GM23338 (cell line): ENCODE data around the gene CXCL6. TPM values are rescaled to one million over a fixed set of nuclear protein-coding genes. Genes with fewer than 3 reads are reported as not detected.

Source experiments
- ATAC-seq: fragments of 200-7000 bp; cut with Tn5 transposase; 3 replicates; pipeline ENCODE4 v1.9.1; 2020
- DNase-seq: peaks from one replicate; pipeline ENCODE4 v3.0.0-alpha.2; 2015; ENCODE audit warnings: low spot score
- H2AFZ ChIP-seq: fragments of 200-600 bp; sonication (generic); 2 replicates; pipeline ENCODE4 v1.8.0; 2016; ENCODE audit warnings: antibody characterized with exemption, mild to moderate bottlenecking, moderate library complexity
- H3F3A ChIP-seq: fragments of 200-600 bp; sonication (generic); replicated peaks from 2 replicates; pipeline ENCODE4 v1.8.0; 2017; ENCODE audit warnings: antibody characterized with exemption, mixed run types, low read depth
- H3K27ac ChIP-seq: fragments of 200-600 bp; sonication (generic); 2 replicates; pipeline ENCODE4 v1.6.1; 2016; ENCODE audit warnings: low read depth
- H3K27me3 ChIP-seq: fragments of 200-600 bp; sonication (generic); 2 replicates; pipeline ENCODE4 v1.8.0; 2016; ENCODE audit warnings: mild to moderate bottlenecking, mixed run types, moderate library complexity; ENCODE audit not compliant: insufficient read depth
- H3K36me3 ChIP-seq: fragments of 200-600 bp; sonication (generic); 2 replicates; pipeline ENCODE4 v1.8.0; 2016; ENCODE audit warnings: mild to moderate bottlenecking; ENCODE audit not compliant: insufficient read depth
- H3K4me1 ChIP-seq: fragments of 200-600 bp; sonication (generic); 2 replicates; pipeline ENCODE4 v1.8.0; 2016; ENCODE audit warnings: mild to moderate bottlenecking, moderate library complexity; ENCODE audit not compliant: insufficient read depth
- H3K4me2 ChIP-seq: fragments of 200-600 bp; sonication (generic); 2 replicates; pipeline ENCODE4 v1.7.1; 2017; ENCODE audit warnings: mixed run types
- H3K4me3 ChIP-seq: fragments of 200-600 bp; sonication (generic); 2 replicates; pipeline ENCODE4 v1.6.1; 2016; ENCODE audit warnings: mixed run types
- H3K79me2 ChIP-seq: fragments of 200-600 bp; sonication (generic); replicated peaks from 2 replicates; pipeline ENCODE4 v1.8.0; 2017; ENCODE audit warnings: mild to moderate bottlenecking; ENCODE audit not compliant: insufficient read depth
- H3K9me2 ChIP-seq: fragments of 200-600 bp; sonication (generic); 2 replicates; pipeline ENCODE4 v1.8.0; 2017; ENCODE audit not compliant: insufficient read depth
- H4K20me1 ChIP-seq: fragments of 200-600 bp; sonication (generic); replicated peaks from 2 replicates; pipeline ENCODE4 v1.8.0; 2017; ENCODE audit warnings: mild to moderate bottlenecking; ENCODE audit not compliant: insufficient read depth
- H3K27ac Mint-ChIP-seq: 2 replicates; pipeline ENCODE4 v1.8.0; 2020; ENCODE audit warnings: inconsistent platforms, mild to moderate bottlenecking, moderate library complexity, mixed read lengths
- H3K27me3 Mint-ChIP-seq: 3 replicates; pipeline ENCODE4 v1.8.0; 2022; ENCODE audit warnings: low read depth, mild to moderate bottlenecking, moderate library complexity, mixed read lengths, inconsistent platforms; ENCODE audit not compliant: insufficient read depth, poor library complexity
- H3K36me3 Mint-ChIP-seq: 3 replicates; pipeline ENCODE4 v1.8.0; 2021; ENCODE audit warnings: low read depth, mild to moderate bottlenecking, inconsistent platforms, moderate library complexity, mixed read lengths
- H3K4me1 Mint-ChIP-seq: 3 replicates; pipeline ENCODE4 v1.8.0; 2020; ENCODE audit warnings: mild to moderate bottlenecking, inconsistent platforms, mixed read lengths
- H3K4me3 Mint-ChIP-seq: 3 replicates; pipeline ENCODE4 v1.8.0; 2021; ENCODE audit warnings: moderate library complexity, mild to moderate bottlenecking, inconsistent platforms, mixed read lengths
- H3K9me3 Mint-ChIP-seq: 3 replicates; pipeline ENCODE4 v1.8.0; 2020; ENCODE audit warnings: moderate library complexity, mild to moderate bottlenecking, inconsistent platforms, mixed read lengths
- CTCF ChIP-seq, 2 experiments: fragments of 200-600 bp in 1 of 2; sonication (generic) in 1 of 2; conservative IDR thresholded peaks; 2 replicates each; pipeline versions ENCODE4 v1.5.1 to v1.6.1; 2016 to 2017; ENCODE audit warnings: antibody characterized with exemption in 2 of 2, low read depth in 2 of 2, mild to moderate bottlenecking in 2 of 2, moderate library complexity in 1 of 2
- ETS1 ChIP-seq: IDR thresholded peaks from 2 replicates; pipeline ENCODE4 v1.6.1; 2016; ENCODE audit warnings: antibody characterized with exemption
- EZH2phosphoT487 ChIP-seq: fragments of 200-600 bp; sonication (generic); IDR thresholded peaks from one replicate; pipeline ENCODE4 v1.8.1; 2018; ENCODE audit warnings: antibody characterized with exemption; ENCODE audit not compliant: unreplicated experiment
- JUNB ChIP-seq: IDR thresholded peaks from one replicate; pipeline ENCODE4 v1.6.1; 2016; ENCODE audit warnings: antibody characterized with exemption; ENCODE audit not compliant: unreplicated experiment
- NANOG ChIP-seq: IDR thresholded peaks from 2 replicates; pipeline ENCODE4 v1.6.1; 2016; ENCODE audit warnings: antibody characterized with exemption, borderline replicate concordance
- REST ChIP-seq: IDR thresholded peaks from one replicate; pipeline ENCODE4 v1.6.1; 2018; ENCODE audit warnings: antibody characterized with exemption; ENCODE audit not compliant: unreplicated experiment
- ZNF114 ChIP-seq: fragments of 250-450 bp; sonication (Bioruptor Pico); IDR thresholded peaks from 2 replicates; pipeline ENCODE4 v1.5.0; 2020; ENCODE audit warnings: mild to moderate bottlenecking, moderate library complexity
- ZNF462 ChIP-seq: fragments of 250-450 bp; sonication (Bioruptor Pico); IDR thresholded peaks from 2 replicates; pipeline ENCODE4 v1.5.0; 2020; ENCODE audit warnings: mild to moderate bottlenecking, moderate library complexity
- polyA plus RNA-seq: library from polyadenylated mRNA; unstranded; fragments of >200 nt; fragmentation: Nextera tagmentation; extraction: Ambion mirVana; gene quantifications from 2 replicates; pipeline ENCODE4 v1.2.1, GENCODE V29; 2016
- total RNA-seq: library from RNA; depleted of rRNA; stranded (reverse); fragments of >200 nt; shearing (Covaris generic); gene quantifications from 2 replicates; pipeline ENCODE4 v1.2.3, GENCODE V29; 2014

Gene CXCL6
- total and polyA plus RNA-seq, 2 experiments from 2014 or later: 7.2 to 11.8 TPM

GRCh38 chr4:73851293-73851692, 14.8 kb downstream of the CXCL6 start (continued):
- TF ChIP-seq REST: no peak
- TF ChIP-seq EZH2phosphoT487: no peak

GRCh38 chr4:73852771-73853170, 16.3 kb downstream of the CXCL6 start:
- Mint-ChIP-seq H3K27ac (no peak overlapping the region), H3K27me3 (peaks cover 4% of the 10 kb centered on the region), H3K4me1 (peaks cover 8% of the 10 kb centered on the region), H3K9me3 (no peaks in the 10 kb centered on the region), H3K36me3 (no peaks in the 10 kb centered on the region), H3K4me3 (no peak overlapping the region)
- Histone ChIP-seq H2AFZ (peak overlapping the region; percentile 83; the same call in 1 of the 2 replicates), H3K27me3 (peaks cover 10% of the 10 kb centered on the region; the same call in 1 of the 2 replicates), H4K20me1 (no peaks in the 10 kb centered on the region), H3K4me2 (peak overlapping the region; percentile 36; the same call in 1 of the 2 replicates), H3K27ac (no peak overlapping the region), H3K4me3 (no peak overlapping the region), H3K4me1 (peaks cover 7% of the 10 kb centered on the region; the same call in 1 of the 2 replicates), H3F3A (no peaks in the 10 kb centered on the region), H3K79me2 (no peaks in the 10 kb centered on the region), H3K36me3 (no peaks in the 10 kb centered on the region), H3K9me2 (no peaks in the 10 kb centered on the region)
- ATAC-seq (no peak), DNase-seq (no peak)
- no peak for TF ChIP-seq EZH2phosphoT487
- TF ChIP-seq ETS1: no peak
- no peak for TF ChIP-seq ZNF114 (CRISPR knock-in tag)
- TF ChIP-seq REST: no peak
- TF ChIP-seq NANOG: no peak
- no peak for TF ChIP-seq ZNF462 (CRISPR knock-in tag)
- no peak for TF ChIP-seq JUNB
- no peak for TF ChIP-seq CTCF (conservative IDR thresholded peaks at IDR 0.05; ENCODE audit: low read depth in 2 of 2)
